ENCODE data around the gene PHF11. TPM values are rescaled to one million over a fixed set of nuclear protein-coding genes. Genes with fewer than 3 reads are reported as not detected.

PHF11 gene
- total and polyA plus RNA-seq, 2 experiments from 2014 or later, result 7.4 to 13.5 TPM

GRCh38 chr13:49455007-49455398, 40.8 kb upstream of the PHF11 start:
- Mint-ChIP-seq H3K27ac (no peak overlapping the region), H3K36me3 (ENCODE audit: low read depth) (no peaks in the 10 kb centered on the region), H3K9me3 (no peaks in the 10 kb centered on the region), H3K27me3 (ENCODE audit: insufficient read depth, low read depth, poor library complexity) (no peaks in the 10 kb centered on the region), H3K4me1 (peaks cover 3% of the 10 kb centered on the region; the same call in 2 of the 3 replicates), H3K4me3 (no peak overlapping the region)
- no peak overlapping the region for H3K4me3 ChIP-seq
- no peak for DNase-seq (ENCODE audit: low spot score)
- ATAC-seq, result no peak
- H4K20me1 ChIP-seq (replicated peaks; ENCODE audit: insufficient read depth), result no peaks in the 10 kb centered on the region
- no peak overlapping the region for H3K4me2 ChIP-seq
- TF ChIP-seq STAT1 (IDR thresholded peaks at IDR 0.05; ENCODE audit: unreplicated experiment) (no peak), POLR2AphosphoS5 (IDR thresholded peaks at IDR 0.05; ENCODE audit: low read depth) (no peak), EZH2phosphoT487 (IDR thresholded peaks at IDR 0.05; ENCODE audit: unreplicated experiment) (no peak), CTCF (conservative IDR thresholded peaks at IDR 0.05; ENCODE audit: low read depth in 2 of 2) (no peak), EZH2 (IDR thresholded peaks at IDR 0.05; ENCODE audit: low read depth, unreplicated experiment) (no peak), NANOG (IDR thresholded peaks at IDR 0.05; ENCODE audit: borderline replicate concordance) (no peak), ZNF114 (CRISPR knock-in tag; IDR thresholded peaks at IDR 0.05) (no peak)
- H3K27ac ChIP-seq (ENCODE audit: low read depth), result no peak overlapping the region
- no peak overlapping the region for H2AFZ ChIP-seq
- H3K9me2 ChIP-seq (ENCODE audit: insufficient read depth), result no peaks in the 10 kb centered on the region
- H3K36me3 ChIP-seq (ENCODE audit: insufficient read depth), result no peaks in the 10 kb centered on the region
- no peaks in the 10 kb centered on the region for H3K27me3 ChIP-seq (ENCODE audit: insufficient read depth)
- no peaks in the 10 kb centered on the region for H3F3A ChIP-seq (replicated peaks; ENCODE audit: low read depth)
- H3K4me1 ChIP-seq (ENCODE audit: insufficient read depth), result no peaks in the 10 kb centered on the region
- H3K79me2 ChIP-seq (replicated peaks; ENCODE audit: insufficient read depth), result no peaks in the 10 kb centered on the region

GRCh38 chr13:49456156-49456555, 39.6 kb upstream of the PHF11 start:
- Histone ChIP-seq H3K79me2 (replicated peaks; ENCODE audit: insufficient read depth) (no peaks in the 10 kb centered on the region), H3K9me2 (ENCODE audit: insufficient read depth) (no peaks in the 10 kb centered on the region), H3K27ac (ENCODE audit: low read depth) (no peak overlapping the region), H3K4me2 (no peak overlapping the region), H3F3A (replicated peaks; ENCODE audit: low read depth) (no peaks in the 10 kb centered on the region), H2AFZ (no peak overlapping the region), H3K4me3 (no peak overlapping the region), H4K20me1 (replicated peaks; ENCODE audit: insufficient read depth) (no peaks in the 10 kb centered on the region), H3K36me3 (ENCODE audit: insufficient read depth) (no peaks in the 10 kb centered on the region; the same call in 1 of the 2 replicates), H3K27me3 (ENCODE audit: insufficient read depth) (no peaks in the 10 kb centered on the region), H3K4me1 (ENCODE audit: insufficient read depth) (no peaks in the 10 kb centered on the region)
- Mint-ChIP-seq H3K9me3 (no peaks in the 10 kb centered on the region), H3K4me1 (peaks cover 3% of the 10 kb centered on the region; the same call in 2 of the 3 replicates), H3K27ac (no peak overlapping the region), H3K27me3 (ENCODE audit: insufficient read depth, low read depth, poor library complexity) (no peaks in the 10 kb centered on the region), H3K4me3 (no peak overlapping the region), H3K36me3 (ENCODE audit: low read depth) (peaks cover 5% of the 10 kb centered on the region; the same call in 2 of the 3 replicates)
- DNase-seq (ENCODE audit: low spot score), result no peak
- ATAC-seq, result no peak
- TF ChIP-seq JUNB (IDR thresholded peaks at IDR 0.05; ENCODE audit: unreplicated experiment), result no peak
- TF ChIP-seq STAT1 (IDR thresholded peaks at IDR 0.05; ENCODE audit: unreplicated experiment), result no peak
- TF ChIP-seq CREB1 (CRISPR knock-in tag; IDR thresholded peaks at IDR 0.05; ENCODE audit: low read depth), result no peak
- TF ChIP-seq ETS1 (IDR thresholded peaks at IDR 0.05), result no peak
- no peak for TF ChIP-seq ZNF331 (CRISPR knock-in tag; IDR thresholded peaks at IDR 0.05; ENCODE audit: low read depth)
- TF ChIP-seq NANOG (IDR thresholded peaks at IDR 0.05; ENCODE audit: borderline replicate concordance), result no peak
- no peak for TF ChIP-seq ZNF462 (CRISPR knock-in tag; IDR thresholded peaks at IDR 0.05)
- no peak for TF ChIP-seq EZH2phosphoT487 (IDR thresholded peaks at IDR 0.05; ENCODE audit: unreplicated experiment)

Data from GM23338 (cell line).